GM21576 (cell line): ENCODE data around the gene PPP4R1.
"Not testable (repeated sequence)": the region's sequence is repeated elsewhere in the genome, so short reads cannot be mapped to it uniquely, and the experiment has no call there.

Experiments used
- ATAC-seq: cut with Tn5 transposase; IDR thresholded peaks from one replicate; pipeline ENCODE4 v1.9.1; 2021; ENCODE audit warnings: mild to moderate bottlenecking, moderate library complexity; ENCODE audit not compliant: unreplicated experiment

Gene PPP4R1, protein sequence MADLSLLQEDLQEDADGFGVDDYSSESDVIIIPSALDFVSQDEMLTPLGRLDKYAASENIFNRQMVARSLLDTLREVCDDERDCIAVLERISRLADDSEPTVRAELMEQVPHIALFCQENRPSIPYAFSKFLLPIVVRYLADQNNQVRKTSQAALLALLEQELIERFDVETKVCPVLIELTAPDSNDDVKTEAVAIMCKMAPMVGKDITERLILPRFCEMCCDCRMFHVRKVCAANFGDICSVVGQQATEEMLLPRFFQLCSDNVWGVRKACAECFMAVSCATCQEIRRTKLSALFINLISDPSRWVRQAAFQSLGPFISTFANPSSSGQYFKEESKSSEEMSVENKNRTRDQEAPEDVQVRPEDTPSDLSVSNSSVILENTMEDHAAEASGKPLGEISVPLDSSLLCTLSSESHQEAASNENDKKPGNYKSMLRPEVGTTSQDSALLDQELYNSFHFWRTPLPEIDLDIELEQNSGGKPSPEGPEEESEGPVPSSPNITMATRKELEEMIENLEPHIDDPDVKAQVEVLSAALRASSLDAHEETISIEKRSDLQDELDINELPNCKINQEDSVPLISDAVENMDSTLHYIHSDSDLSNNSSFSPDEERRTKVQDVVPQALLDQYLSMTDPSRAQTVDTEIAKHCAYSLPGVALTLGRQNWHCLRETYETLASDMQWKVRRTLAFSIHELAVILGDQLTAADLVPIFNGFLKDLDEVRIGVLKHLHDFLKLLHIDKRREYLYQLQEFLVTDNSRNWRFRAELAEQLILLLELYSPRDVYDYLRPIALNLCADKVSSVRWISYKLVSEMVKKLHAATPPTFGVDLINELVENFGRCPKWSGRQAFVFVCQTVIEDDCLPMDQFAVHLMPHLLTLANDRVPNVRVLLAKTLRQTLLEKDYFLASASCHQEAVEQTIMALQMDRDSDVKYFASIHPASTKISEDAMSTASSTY

DNA sequence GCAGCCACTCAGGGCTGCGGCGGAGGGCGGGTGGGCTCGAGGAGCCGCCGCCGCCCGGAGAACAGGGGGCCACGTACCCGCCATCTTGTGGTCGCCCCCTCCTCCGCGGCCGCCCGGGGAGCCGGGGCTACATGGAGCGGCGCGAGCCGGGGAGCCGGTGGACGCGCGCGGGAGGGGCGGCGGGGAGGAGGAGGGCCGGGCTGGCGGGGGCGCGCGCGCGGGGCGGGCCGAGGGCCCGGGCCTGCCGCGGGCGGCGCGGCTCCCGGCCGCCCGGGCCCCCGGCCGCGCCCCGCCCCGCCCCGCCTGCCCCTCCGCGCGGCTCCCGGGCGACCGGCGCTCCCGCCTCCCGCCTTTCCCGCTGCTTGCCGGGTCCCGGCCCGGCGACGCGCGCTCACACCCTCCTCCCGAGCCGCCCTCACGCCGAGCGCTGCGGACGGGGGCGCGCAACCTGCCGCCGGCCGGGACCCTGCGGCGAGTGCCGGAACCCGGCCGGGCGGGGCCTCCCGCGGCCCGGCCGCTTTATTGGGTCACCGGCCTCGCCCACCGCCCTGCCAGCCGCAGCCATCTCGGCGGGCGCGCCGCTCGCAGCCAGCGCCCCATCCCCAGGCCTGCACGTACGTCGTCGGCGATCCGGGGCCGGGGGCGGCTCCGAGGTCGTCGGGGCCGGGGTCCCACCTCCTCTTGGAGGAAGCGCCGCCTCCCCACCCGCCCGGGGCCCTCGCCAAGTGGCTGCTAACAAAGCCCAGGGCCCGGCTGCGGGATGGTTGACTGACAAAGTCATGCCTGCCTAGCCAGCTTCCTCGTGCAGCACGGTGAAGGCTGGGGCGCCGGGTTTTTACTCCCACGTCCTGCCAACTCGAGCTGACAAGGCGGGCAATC lies at the start of gene PPP4R1:
PPP4R1 (minus strand) TSS at position 159 of the 879 bp plus-strand sequence; CDS start at position 84, 75 bp downstream.
- peak; percentile 49 for ATAC-seq

DNA sequence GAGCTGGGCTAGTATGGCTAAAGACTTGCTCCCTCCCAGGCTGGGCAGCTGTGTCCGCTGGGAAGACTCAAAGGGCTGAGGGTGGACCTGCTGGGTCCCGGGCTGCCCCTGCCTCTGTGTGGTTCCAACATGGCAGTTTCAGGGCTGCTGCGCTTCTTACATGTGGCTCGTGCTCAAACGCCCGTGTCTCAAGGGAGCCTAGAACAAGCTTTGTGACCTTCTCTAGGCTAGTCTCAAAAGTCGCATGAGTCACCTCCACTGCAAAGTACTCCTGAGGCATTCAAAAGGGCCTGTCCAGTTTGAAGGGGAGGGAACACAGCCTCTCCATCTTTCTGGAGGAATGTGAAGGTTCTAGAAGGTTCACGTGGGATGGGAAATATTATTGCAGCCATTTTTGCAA lies 49.0 kb upstream of the PPP4R1 start:
- ATAC-seq = no peak

DNA sequence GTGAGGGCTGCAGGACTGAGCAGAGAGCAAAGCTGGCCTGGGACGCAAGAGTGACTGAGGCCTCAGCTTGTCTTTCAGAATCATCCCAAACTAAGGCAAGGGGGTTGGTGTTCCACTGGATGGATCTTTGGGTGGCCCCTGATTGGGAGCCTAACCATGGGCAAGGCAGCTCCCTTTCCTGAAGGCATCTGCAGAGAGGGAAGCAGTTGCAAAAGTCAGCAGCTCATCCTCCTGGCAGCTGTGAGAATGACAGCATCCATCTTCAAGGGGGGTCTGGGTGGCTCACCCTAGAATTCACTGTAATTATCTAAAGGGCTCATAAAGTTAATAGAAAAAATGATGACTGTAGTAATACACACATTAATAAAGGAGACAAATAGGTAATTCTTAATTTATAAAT lies 47.2 kb upstream of the PPP4R1 start:
- no peak for ATAC-seq

DNA sequence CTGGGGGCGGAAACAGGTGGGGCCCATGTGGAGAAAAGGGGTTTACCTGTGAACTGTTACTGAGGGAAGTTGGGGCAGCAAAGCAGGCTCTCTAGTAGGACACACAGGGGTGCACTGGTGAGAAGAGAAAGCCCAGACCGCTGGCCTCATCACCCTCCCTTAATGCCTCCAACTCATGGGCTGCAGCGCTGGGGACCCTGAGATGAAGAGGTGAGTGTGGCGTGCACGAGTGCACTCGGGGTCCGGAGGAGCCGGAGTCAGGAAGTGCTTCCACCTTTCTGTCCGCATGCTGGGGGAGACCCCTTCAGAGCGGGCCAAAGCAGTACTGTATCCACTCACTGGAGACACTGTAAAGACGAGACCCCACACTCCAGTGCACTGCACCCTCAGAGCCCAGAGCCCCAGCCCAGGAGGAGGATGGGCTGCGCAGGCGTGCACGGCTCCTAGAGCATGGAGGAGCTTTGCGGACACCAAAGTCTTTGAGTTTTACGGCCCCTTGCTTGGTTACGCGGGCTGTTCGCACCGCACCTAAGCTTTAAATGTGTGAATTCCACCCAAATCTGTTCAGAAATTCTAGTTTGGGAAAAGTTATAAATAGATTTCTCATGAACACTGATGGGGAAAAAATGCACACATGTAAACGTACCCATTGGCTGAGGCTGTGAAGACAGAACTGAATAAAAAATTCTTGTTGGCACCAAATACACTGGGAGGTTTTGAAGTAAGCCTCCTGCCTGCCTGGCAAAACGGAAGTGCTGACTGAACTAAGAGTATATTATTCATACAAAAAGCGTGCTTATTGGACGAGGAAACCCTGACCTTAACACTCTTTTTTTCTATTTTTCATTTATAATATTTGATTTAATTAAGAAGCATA lies 45.4 kb upstream of the PPP4R1 start:
- ATAC-seq = no peak

DNA sequence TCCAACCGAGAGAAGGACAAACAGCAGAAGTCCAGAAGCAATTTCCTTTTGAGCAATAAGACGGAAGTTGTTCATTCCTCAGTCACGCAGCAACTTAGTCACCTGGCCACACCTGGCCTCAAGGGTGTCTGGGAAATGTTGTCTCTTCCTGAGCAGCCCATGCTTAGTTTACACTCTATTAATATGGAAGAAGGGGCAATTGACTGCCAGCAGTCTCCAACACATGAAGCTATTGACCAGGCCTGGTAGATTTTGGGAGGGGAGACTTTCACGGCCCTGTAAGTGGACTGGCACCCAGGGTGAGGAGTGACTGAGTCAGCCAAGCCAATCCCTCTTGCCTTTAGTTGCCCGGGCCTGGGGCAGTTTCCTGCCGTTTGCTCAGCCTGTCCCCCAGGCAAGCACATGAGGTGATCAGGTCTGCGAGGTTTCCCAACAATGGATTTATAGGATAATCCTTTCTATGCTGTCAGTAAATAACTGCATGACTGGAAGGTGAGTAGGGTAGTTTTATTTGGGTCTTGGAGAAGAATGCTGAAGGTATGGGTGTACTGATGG lies 43.8 kb upstream of the PPP4R1 start:
- no peak for ATAC-seq

DNA sequence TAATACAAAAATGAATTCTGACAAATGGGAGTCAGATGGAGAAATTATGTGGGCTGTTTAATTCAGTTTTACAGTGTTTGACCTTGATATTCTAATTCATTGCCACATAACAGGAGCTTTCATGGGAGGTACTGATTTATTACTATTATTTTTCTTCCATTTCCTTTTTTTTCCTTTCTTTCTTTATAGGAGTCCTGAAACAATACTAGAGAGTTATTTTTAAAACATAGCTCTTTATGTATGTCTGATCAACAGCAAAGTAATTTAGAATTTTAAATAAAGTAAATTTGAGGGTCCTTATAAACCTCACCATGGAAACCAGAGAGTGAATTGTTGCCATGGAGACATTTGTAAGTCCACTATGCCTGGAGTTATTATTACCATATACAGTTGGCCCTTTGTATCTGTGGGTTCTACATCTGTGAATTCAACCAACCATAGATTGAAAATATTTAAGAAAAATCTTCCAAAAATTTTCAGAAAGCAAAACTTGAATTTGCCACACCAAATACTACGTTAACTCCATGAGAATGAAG lies 40.9 kb upstream of the PPP4R1 start:
- no peak for ATAC-seq

DNA sequence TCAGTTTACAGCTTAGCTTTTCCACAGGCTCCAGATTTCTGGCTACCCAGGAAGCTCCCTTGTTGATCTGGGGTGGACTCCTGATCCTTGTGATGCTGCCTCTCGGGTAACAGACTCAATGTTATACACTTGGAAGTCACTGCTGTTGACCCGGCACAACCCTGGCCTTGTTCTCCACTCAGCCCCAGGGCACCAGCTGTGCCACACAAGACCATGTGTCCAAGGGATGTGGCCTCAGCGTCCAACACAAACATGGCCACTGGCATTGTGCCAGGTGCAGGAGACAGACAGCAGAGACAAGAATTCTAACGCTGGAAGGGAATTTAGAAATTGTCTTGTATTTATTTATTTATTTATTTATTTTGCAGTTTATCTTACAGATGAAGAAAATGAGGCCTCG lies 39.0 kb upstream of the PPP4R1 start:
- no peak for ATAC-seq

DNA sequence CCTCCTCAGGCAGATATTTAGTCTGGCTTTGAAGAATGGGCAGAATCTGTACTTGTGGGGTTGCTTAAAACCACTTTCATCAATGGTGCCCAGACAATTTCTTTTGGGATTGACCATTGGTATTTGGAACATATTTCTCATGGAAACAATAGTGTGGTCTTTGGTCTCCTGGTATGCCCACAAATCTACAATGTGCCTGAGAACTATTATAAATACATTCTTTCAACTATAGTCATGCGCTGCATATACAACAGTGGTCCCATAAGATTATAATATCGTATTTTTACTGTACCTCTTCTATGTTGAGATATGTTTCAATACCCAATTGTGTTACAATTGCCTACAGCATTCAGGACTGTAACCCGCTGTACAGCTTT lies 34.8 kb upstream of the PPP4R1 start:
- no peak for ATAC-seq

DNA sequence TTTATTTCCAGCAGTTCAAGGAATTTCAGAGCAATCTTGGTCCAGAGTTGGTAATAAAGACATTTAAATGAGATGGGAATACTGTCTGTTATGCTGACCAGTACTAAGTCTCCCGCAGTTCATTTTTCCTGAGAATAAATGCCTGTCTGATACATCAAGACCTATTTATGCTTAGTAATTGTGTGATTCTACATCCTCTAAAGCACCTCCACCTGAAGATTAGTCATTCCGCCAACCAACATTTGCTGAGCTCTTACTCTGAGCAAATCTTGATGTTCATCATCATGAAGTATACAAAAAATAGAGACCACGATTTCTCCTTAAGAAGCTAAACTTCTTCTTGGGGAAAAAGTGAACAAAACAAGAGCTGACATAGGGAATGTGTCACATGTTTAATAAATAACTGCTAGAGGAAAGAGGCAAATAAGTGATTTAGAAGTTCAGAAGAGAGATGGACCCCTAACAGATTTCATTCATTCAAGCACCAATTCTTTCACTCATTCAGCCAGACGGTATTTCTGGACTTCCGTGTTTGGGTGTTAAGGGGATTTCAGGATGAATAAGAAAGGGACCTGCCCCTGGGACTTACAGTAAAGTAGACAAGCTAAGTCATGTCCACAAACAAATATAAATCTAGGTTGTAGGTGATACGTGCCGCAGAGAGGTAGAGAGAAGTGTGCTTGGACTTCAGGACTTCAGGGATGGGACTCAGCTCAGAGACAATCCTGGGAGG lies 34.2 kb upstream of the PPP4R1 start:
- no peak for ATAC-seq

DNA sequence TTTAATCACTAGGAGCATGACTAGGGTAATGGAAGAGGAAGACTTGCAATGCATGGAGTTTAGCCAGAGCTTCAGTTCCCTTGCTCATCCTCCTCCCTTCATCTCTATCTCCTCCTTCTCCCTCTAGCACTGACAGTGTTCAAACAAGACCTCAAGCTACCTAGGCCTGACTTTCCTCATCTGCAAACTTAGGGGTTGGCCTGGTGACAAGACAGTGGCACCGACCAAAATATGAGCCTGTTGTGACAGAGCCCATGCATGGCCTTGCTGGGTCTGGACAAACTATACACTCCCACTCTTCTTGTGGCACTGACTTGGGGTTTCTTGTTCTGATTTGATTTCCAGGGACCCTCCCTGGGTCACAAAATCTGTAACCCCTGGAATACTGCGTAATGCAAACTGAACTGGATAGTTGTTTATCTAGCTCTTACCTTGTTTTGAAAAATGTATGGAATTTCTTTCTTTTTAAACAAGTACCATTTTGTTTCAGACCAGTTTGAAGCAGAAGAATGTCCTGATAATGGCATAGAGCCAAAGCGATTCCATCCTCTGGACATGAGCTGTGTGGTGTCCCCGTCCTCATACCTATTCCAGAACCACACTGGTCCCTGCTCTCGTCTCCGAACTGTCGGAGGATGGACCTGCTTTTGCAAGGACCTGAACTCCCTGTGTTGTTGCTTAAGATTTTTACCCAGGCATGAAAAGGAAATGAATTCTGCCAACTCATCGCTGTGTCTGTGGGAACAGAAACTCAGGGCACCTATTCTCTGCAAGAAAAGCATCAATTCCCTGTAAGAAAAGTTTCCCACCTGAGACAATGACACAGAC lies 33.4 kb upstream of the PPP4R1 start:
- no peak for ATAC-seq

DNA sequence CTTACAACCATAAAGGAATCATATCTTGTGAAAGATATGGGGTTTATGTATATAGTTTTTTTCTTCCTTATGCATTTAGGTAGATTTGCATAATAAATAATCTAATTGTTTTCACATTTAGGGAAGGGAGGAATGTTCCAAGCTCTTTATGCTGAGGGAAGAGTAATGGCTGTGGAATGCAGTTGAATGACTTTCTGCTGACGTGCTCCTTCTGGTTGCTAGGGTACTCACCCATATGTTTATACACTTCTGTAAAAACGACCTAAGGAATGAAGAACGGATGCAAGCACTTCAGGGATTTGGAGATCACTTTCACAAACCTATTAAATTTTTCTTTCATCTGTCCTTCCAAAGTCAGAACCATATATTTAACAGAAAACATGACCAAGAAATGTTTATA lies 29.2 kb upstream of the PPP4R1 start:
- ATAC-seq = no peak

DNA sequence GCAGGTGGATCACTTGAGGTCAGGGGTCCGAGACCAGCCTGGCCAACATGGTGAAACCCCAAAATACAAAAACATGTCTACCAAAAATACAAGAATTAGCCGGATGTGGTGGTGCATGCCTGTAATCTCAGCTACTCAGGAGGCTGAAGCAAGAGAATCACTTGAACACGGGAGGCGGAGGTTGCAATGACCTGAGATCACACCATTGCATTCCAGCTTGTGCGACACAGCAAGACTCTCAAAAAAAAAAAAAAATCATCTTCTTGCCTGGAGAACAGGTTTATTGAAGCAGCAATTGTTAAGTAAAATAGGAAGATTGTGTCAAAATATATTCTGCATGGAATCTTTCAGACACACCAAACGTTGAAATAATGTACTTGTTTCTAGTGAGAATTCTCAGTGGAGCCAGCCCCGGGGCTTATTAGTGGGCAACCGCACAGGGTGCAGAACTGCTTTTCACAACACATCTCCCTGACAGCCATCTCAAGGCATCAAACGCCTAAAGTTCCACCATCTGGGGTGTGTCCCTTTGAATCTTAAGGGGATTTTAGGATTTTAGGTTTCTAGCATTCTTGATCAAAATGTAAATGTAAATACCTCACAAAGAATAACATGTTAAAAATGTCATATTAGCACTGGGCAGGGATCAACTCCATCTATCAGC lies 28.6 kb upstream of the PPP4R1 start:
- ATAC-seq = no peak

DNA sequence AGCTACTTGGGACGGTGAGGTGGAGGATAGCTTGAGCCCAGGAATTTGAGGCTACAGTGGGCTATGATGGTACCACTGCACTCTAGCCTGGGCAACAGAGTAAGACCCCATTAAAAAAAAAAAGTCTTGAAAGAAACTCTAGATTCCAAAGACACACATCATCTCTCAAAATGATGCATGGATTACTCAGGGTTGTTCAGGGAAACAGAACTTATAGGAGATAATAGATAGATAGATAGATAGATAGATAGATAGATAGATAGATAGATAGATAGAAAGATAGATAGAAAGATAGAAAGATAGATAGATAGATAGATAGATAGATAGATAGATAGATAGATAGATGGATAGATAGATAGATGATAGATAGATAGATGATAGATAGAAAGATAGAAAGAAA lies 26.7 kb upstream of the PPP4R1 start:
- not testable (repeated sequence) for ATAC-seq

DNA sequence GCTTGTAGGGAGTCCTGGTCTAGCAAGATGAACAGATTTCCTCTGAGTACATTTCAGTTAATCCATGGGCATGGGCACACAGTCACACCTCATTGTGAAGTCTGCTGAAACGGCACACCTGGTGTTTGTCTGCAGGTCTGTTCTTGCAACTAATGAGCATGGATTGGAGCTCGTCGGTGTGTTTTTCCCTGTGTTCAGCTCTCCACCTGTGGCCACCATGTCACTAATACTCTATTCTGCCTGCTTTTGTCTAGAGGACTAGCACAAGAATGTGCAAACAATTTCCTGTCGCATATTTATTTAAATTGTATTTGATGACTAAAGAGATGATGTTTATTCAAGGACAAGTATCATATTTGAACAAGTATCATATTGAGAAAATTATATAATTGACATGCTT lies 24.5 kb upstream of the PPP4R1 start:
- ATAC-seq = no peak

DNA sequence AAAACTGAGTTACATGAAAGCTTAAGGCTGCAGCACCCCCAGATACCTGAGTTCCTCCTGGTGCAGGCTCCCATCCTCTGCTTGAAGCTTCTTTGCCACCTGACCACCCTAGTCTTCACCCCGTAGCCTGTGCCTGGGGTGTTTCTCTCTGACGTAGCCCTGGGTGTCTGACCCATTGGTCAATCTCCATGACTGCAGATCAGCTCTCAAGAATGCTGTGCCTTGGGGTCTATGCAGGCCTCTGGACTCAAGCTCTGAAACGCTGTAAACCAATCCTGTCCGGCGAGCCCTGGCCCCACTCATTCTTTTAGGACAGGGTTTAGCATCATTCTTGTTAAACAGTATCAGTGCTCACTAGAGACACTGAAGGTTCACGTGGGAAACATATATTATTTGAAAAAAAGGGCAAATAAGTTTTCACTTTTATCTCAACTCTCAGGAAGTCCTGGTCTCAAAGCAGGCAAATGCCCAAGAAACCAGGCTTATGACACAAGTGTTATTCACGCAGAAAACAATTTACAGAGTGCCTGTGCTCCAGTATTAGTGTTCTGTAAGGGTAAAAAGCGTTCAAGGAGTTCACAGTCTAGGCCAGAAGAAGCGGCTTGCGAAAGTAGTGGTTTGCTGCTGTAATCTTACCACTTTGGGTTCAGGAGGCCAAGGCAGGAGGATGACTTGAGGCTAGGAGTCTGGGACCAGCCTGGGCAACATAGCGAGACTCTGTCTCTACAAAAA lies 22.8 kb upstream of the PPP4R1 start:
- ATAC-seq = no peak

DNA sequence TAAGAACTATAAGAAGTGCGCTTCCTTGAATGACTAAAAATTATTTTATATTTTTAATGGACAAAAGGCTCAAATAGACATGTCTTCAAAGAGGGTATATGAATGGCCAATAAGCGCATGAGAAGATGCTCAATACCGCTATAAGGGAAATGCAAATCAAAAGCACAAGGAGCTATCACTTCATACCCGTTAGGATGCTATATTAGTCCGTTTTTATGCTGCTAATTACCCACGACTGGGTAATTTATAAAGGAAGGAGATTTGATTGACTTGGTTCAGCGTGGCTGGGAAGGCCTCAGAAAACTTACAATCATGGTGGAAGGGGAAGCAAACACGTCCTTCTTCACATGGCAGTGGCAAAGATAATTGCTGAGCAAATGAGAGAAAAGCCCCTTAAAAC lies 20.5 kb upstream of the PPP4R1 start:
- ATAC-seq = no peak
